HG03457 (cell line): ENCODE results near the gene TCHHL1.

Experiments
- ATAC-seq: cut with Tn5 transposase; IDR thresholded peaks from one replicate; pipeline ENCODE4 v1.9.1; 2021; ENCODE audit warnings: moderate number of reproducible peaks; ENCODE audit not compliant: unreplicated experiment

Gene TCHHL1

GRCh38 chr1:152039886-152040285 is 49.0 kb downstream of the TCHHL1 start:
- ATAC-seq: no peak

DNA sequence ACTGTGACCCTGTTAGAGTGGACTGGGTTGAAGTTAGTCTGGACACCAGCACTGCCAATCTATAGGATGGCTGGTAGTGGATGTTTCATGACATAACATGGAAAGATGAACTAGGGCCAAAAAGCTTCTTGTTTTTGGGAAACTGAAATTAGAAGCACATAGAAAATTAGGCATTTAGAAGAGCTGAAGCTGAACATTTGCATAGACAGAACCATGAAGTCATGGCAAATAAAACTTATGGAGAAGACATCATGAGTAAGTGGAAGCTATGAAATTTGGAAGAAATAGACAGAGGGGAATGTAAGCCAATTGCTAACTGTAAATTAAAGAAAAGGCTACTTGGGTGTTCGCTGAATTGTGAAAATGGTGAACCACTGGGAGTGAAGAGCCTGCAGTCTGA is 49.4 kb downstream of the TCHHL1 start:
- no peak for ATAC-seq

DNA sequence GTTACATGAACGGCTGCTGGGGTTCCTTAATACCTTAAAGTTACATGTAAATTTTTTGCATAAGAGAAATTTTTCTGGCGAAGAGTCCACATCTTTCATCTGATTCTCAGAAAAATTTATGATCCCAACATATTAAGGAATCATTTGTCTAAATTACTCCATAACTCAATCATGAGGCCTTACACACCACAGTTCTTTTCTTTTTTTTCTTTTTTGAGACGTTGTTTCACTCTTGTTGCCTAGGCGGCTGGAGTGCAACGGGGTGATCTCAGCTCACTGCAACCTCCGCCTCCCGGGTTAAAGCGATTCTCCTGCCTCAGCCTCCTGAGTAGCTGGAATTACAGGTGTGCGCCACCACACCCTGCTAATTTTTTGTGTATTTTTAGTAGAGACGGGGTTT is 50.0 kb downstream of the TCHHL1 start:
- no peak for ATAC-seq

DNA sequence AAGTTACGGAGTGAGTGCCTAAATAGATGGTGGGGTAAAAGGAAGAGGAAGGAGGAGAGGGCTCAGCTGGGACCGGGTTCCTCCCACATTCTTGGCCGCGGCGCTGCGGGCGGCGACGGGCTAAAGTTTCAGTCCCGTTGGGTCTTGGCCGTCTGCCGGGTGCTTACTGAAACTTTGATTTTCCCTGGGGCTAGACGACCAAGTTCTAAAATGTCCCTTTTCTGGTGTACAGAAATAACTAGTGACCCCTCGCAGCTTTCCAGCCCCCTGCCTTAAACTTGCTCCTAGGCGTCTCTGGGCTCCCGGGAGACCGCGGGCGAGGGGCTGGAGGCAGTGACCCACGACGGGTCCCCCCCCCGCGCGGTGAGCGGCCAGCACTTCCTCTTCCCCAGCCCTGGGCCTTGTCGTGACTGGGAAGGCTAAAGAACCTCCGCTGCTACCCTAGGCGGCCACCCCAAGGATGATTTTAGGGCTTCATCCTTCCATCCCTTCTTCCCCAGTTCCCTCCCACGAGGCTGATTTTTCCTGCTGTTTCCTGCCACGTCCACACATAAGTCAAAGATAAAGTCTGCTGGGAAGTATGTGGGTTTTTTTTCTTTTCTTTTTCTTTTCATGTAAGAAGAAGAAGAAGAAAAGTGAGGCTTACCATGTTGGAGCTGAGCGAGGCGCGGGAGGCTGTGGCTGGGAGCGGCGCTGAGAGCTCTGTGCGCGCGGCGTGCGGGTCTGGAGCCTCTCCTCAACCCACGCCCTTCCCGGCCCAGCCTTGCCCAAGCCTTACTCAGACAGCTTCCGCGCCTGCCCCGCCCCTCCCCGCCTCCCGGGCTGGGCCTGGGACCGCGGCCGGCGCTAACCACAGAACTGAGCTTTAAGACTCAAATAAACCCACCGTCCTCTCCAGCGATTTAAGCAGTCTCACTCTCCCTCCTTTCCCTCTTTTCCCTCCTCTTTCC is 52.3 kb downstream of the TCHHL1 start, which contains the start of gene S100A11:
TSS of gene S100A11 (minus strand) at position 738 of the 950 bp plus-strand sequence. CDS start at position 649, 89 bp downstream.
- no peak for ATAC-seq

DNA sequence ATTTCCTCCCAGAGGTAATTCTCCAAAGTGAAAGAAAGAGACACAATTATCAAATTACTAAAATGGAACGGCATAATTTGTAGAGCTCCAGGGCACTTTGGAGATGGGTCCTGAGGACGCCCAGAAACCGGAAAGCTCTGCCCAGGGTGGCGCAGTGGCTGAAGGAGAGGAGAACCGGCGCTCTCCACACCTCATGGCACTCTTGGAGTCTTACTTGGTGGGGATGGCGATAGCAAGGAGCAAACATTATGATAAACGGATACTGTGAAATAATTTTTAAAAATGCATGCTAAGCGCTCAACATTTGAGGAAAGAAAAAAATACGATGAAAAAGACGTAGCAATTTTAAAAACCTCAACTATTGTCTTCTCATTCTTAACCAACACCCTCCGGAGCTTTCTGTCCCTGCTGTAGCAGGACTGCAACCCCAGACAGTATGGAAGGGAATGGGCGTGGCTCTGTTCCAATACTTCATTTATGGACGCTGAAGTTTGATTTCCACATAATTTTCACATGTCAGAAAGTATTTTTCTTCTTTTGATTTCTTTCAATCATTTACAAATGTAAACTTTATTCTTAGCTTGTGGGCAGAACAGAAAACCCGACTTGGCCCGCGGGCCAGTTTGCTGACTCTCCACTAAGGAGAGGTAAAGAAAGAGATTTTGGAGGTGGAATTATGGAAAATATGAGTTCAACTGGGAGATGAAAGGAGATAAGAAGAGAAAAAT is 53.2 kb downstream of the TCHHL1 start:
- no peak for ATAC-seq

DNA sequence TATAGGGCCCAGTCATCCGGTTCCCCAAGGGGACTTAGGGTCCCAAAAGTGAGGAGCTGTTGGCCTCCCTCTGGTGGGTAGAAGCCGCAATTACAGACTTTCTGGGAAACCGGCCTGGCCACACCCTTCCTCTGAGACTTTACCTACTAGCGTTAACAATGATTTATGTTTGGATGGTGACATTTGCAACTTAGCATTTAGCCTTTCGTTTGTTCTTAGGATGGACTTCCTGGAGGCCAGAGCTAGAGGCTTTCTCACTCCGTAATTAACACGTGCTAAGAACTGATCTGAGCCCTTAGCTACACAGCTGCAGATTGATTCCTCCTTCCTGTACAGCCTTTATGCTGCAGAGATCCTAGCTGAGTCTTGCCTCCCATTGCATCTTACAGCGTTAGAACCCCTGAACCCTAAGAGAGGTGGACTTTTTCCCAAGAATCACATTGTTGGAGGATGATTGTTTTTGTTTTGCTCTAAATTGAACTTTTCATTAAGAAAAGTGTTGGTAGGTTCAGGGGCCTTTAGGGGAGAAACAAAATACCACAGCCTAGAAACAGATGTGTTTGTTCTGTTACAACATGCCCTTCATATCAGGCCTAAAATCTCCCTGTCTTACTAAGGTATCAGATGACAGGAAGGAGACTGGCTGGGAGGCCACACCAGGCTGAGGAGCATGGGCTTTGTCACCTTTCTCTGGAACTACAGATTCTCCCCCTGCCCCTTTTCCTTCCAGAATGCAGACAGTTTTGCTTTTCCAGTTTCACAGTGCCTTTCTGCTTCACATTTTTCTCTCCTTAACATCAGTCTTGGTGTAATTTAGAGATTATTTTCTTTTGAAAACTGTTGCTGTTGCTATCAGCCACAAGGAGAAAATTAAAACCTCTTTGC is 54.0 kb downstream of the TCHHL1 start:
- ATAC-seq: no peak

DNA sequence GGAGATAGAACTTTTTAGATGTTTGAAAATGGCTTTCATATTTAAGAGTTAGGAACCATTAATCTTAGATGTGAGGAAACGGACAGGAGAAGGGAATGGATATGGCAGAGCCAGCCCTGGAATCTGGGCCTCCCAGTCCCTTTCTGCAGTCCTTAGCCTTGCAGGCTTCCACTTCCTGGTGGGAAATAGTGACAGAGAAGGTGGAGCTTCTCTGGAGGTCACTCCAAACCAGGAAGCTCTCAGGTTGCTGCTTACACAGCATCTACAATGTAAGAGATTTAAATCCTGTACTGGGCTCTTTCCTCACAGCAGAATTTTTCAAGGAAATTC is 54.6 kb downstream of the TCHHL1 start:
- ATAC-seq: no peak
